Heart right ventricle (tissue), 16 donors: ENCODE results near the gene CRYBA1. TPM values are rescaled to one million over a fixed set of nuclear protein-coding genes. Genes with fewer than 3 reads are reported as not detected.

ENCODE experiments used
- ATAC-seq, 8 donors: fragments of 200-7000 bp; cut with Tn5 transposase; one replicate each; pipeline ENCODE4 v1.9.1; 2020; ENCODE audit warnings: mild to moderate bottlenecking in 8 of 8, moderate library complexity in 8 of 8, moderate number of reproducible peaks in 1 of 8
- DNase-seq, 2 donors: peaks; one replicate each; pipeline ENCODE4 v3.0.0-alpha.2; 2020
- H3K27ac ChIP-seq, 10 donors: fragments of 200-600 bp; sonication (generic) in 2 of 10; one replicate each; pipeline versions ENCODE4 v1.5.0 to v1.8.0; 2020 to 2022; ENCODE audit warnings: mild to moderate bottlenecking in 3 of 10
- H3K27me3 ChIP-seq, 7 donors: fragments of 200-600 bp; one replicate each; pipeline ENCODE4 v1.8.0; 2021 to 2022; ENCODE audit warnings: mild to moderate bottlenecking in 2 of 7
- H3K36me3 ChIP-seq, 9 donors: fragments of 200-600 bp; sonication (generic) in 1 of 9; one replicate each; pipeline versions ENCODE4 v1.5.0 to v1.8.0; 2020 to 2022; ENCODE audit warnings: mild to moderate bottlenecking in 2 of 9
- H3K4me1 ChIP-seq, 9 donors: fragments of 200-600 bp; sonication (generic) in 1 of 9; one replicate each; pipeline versions ENCODE4 v1.5.0 to v1.8.0; 2020 to 2022; ENCODE audit warnings: mild to moderate bottlenecking in 4 of 9
- H3K4me3 ChIP-seq, 10 donors: fragments of 200-600 bp; sonication (generic) in 2 of 10; one replicate each; pipeline versions ENCODE4 v1.5.0 to v1.8.0; 2020 to 2022; ENCODE audit warnings: mild to moderate bottlenecking in 7 of 10, moderate library complexity in 2 of 10
- H3K9me3 ChIP-seq, 11 donors: fragments of 200-600 bp in 10 of 11; sonication (generic) in 2 of 11; one replicate each; pipeline versions ENCODE4 v1.5.0 to v1.8.0; 2013 to 2022; ENCODE audit warnings: mild to moderate bottlenecking in 2 of 11, control low read depth in 1 of 11, moderate library complexity in 1 of 11
- CTCF ChIP-seq, 9 donors: fragments of 200-600 bp; sonication (generic) in 2 of 9; IDR thresholded peaks; one replicate each; pipeline versions ENCODE4 v1.5.0 to v1.8.0; 2021 to 2022; ENCODE audit warnings: antibody characterized with exemption in 9 of 9, mild to moderate bottlenecking in 5 of 9, moderate library complexity in 1 of 9
- WGBS, 2 donors: extraction: QIAGEN DNeasy Blood & Tissue Kit; methylation state at CpG; one replicate each; pipeline ENCODE4 v1.1.7; 2013; ENCODE audit warnings: inconsistent platforms in 1 of 2; 5-methylcytosine and 5-hydroxymethylcytosine counted together
- intact Hi-C, 10 donors: fragments of 100-400 bp; cut with DNase I; formaldehyde crosslinking; loops; one replicate each; pipeline versions ENCODE4 v1.11.1 to v1.14.2; 2022
- polyA plus RNA-seq, 2 donors: library from polyadenylated mRNA; stranded (reverse); fragments of 200-250 nt; gene quantifications; one replicate each; pipeline ENCODE4 v1.2.3, GENCODE V29; 2013
- total RNA-seq, 10 donors: library from RNA; stranded (reverse); fragmentation: NEBNext Ultra II Directional in 3 of 10; extraction: Animal tissue kit (Norgen Biotek cat#: 25700) in 3 of 10; gene quantifications; one replicate each; pipeline versions ENCODE4 v1.2.1 to v1.2.4, GENCODE V29; 2021 to 2023
- donor health status: Arrhythmogenic right ventricular cardiomyopathy.
- donor health status: ischemic (EF 13 %, LVEDD 7.1; RV severe dilation, severe dysfunction).
- donor health status: healthy with polysubstance abuse.
- donor health status: DM: no; HTN: yes; CAD: no.
- donor health status: DM: no; HTN: no; CAD: no.
- donor health status: ischemic (EF 25% LVEDD 6.9; RV normal size, moderate dysfunction).
- donor health status: ischemic (EF 25% LVEDD 5.7; RV mildly dilated, moderate dysfunction).
- donor health status: healthy.
- donor health status: DM: yes; HTN: yes; CAD: no.
- donor health status: Ischemic cardiomyopathy.
- donor health status: ischemic (EF 35%, LVEDD 5.7; RV mildly dilated, moderate dysfunction).
- donor health status: nonischemic (EF 11% LVEDD 7.7; RV severe dilation, severe dysfunction).
- donor health status: DM: yes; HTN: yes; CAD: no.
- donor health status: PGD.
- donor health status: ischemic (EF 29% LVEDD 5.4; RV normal size, mild dysfunction).
- donor health status: nonischemic (EF 23%, LVEDD 6.1; RV moderate dilation, normal function).

Gene CRYBA1
- total and polyA plus RNA-seq, 12 donors = not detected

DNA sequence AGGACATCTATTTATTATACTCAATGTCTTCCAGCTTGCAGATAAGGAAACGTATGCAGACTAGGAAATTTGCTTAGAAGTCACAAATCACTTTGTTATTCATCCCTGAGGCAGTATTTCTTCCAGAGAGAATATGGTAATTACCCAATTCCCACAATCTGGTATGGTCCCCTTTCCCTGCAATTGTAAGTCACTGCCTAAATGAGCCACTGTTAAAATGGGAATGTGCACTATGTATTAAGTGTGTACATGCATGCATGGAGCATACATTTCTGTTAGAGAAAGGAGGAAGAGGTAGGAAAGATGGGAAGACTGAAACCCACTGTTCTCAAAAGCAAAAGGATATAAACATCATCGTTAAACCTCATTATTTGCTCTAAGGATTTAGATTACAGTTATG, 37.3 kb downstream of the CRYBA1 start:
- Histone ChIP-seq H3K27ac (no peak overlapping the region), H3K36me3 (peaks cover 3 to 100% (median 54%) of the 10 kb centered on the region in 9 donors), H3K4me1 (peaks cover 9 to 83% (median 72%) of the 10 kb centered on the region in 9 donors), H3K27me3 (no peaks in the 10 kb centered on the region), H3K4me3 (no peak overlapping the region), H3K9me3 (peaks cover 0 to 8% (median 0%) of the 10 kb centered on the region in 11 donors)
- no peak for ATAC-seq
- no peak for TF ChIP-seq CTCF (IDR thresholded peaks at IDR 0.05)
- no peak for DNase-seq
- intact Hi-C loops = loop anchor here in 3 of 10 donors (10.0 kb wide), 3 partner anchors 59 to 129 kb away; no protein-coding TSS in a partner anchor
- WGBS, 2 donors = 51 to 56% methylated on average over 2 of the region's 2 CpGs

DNA sequence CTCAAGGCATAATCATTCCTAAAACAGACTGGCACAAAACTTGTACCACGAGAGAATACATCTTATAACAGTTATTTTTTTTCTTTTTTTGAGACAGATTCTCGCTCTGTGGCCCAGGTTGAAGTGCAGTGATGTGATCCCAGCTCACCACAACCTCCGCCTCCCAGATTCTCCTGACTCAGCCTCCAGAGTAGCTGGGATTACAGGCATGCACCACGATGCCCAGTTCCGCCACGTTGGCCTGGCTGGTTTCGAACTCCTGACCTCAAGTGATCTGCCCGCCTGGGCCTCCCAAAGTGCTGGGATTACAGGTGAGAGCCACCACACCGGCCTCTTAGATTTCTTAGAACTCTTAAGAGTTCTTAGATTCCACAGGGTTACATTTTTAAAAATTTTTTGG, 43.2 kb downstream of the CRYBA1 start:
- Histone ChIP-seq H3K36me3 (peaks cover 0 to 54% (median 20%) of the 10 kb centered on the region in 9 donors), H3K27ac (no peak overlapping the region), H3K4me1 (peaks cover 20 to 78% (median 74%) of the 10 kb centered on the region in 9 donors), H3K27me3 (no peaks in the 10 kb centered on the region), H3K9me3 (no peaks in the 10 kb centered on the region), H3K4me3 (no peak overlapping the region)
- intact Hi-C loops = loop anchor here in 7 of 10 donors (2.0 to 10.0 kb wide), 7 partner anchors 33 to 143 kb away; partner anchors contain the start of gene CRYBA1 (in 1 of the 7)
- WGBS, 2 donors = 86 to 87% methylated on average over 9 of the region's 9 CpGs
- DNase-seq (no peak), ATAC-seq (no peak)
- no peak for TF ChIP-seq CTCF (IDR thresholded peaks at IDR 0.05)

GRCh38 chr17:29291163-29291752, 44.6 kb downstream of the CRYBA1 start:
- Histone ChIP-seq H3K36me3 (peaks cover 0 to 40% (median 13%) of the 10 kb centered on the region in 9 donors), H3K27me3 (no peaks in the 10 kb centered on the region), H3K4me3 (peak overlapping the region in 9 of 10 donors; percentile 73 to 99 (median 94)), H3K27ac (peak overlapping the region in 8 of 10 donors; percentile 98 to 100 (median 99)), H3K4me1 (peaks cover 18 to 70% (median 63%) of the 10 kb centered on the region in 9 donors), H3K9me3 (no peaks in the 10 kb centered on the region)
- ATAC-seq (no peak), DNase-seq (peak in 1 of 2 donors; percentile 36)
- intact Hi-C loops = loop anchor here in 4 of 10 donors (1.0 to 5.0 kb wide), 5 partner anchors 34 to 146 kb away; no protein-coding TSS in a partner anchor
- peak; percentile 49 to 78 (median 74) for TF ChIP-seq CTCF (IDR thresholded peaks at IDR 0.05)
- 9 to 12% methylated on average over 5 of the region's 5 CpGs for WGBS, 2 donors

DNA sequence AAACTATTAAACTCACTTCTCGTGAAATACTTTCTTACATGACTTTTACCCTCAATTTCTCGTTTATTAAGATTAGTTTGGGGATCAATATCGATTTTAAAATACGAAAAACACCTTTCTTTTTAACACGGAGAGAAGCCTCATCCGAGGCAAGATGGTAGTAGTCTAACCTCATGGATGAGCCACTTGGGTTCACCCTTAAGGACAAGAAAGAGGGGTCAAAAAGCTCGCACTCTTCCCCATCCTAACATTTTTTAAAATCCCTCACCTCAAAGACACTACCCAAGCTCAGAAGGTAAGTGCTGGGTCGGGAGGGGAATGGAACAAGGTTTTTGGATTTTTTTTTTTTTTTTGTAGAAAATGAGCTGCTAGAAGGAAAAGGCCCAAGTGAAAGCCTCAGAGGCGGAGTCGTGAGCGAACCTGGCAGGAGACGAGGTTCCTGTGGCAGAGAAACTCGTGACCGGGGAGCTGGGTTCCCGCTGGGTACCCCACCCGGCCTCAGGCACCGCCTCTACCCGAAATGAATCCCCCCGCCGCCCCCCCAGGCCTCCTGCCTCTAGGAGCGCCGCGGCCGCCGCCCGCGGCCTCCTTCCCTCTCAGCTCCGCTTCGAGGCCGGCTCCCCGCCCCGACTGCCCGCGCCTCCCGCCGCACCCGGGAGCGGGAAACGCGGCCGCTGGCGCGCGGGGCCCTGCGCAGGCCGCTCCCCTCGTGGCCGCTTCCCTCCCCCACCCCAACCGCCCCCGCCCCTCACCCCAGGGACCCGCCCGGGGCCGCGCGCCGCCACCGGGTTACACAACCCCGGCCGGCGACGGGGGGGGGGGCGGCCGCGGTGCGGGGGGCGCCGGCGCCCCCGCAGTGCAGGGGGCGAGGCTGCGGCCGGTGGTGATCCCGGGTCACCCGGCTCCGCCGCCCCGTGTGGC, 45.7 kb downstream of the CRYBA1 start:
- H3K36me3 ChIP-seq = peaks cover 0 to 30% (median 3%) of the 10 kb centered on the region in 9 donors
- 1% methylated on average over 39 to 76 of the region's 77 CpGs for WGBS, 2 donors
- DNase-seq (peak; percentile 64 to 70), ATAC-seq (peak in 6 of 8 donors; percentile 3 to 28 (median 6))
- H3K9me3 ChIP-seq = no peaks in the 10 kb centered on the region
- H3K27me3 ChIP-seq = no peaks in the 10 kb centered on the region
- no peak for TF ChIP-seq CTCF (IDR thresholded peaks at IDR 0.05)
- peak overlapping the region; percentile 73 to 99 (median 95) for H3K4me3 ChIP-seq
- H3K4me1 ChIP-seq = peaks cover 15 to 59% (median 52%) of the 10 kb centered on the region in 9 donors
- intact Hi-C loops = loop anchor here in 6 of 10 donors (1.0 to 5.0 kb wide), 5 partner anchors 35 to 147 kb away; no protein-coding TSS in a partner anchor
- peak overlapping the region; percentile 90 to 100 (median 99) for H3K27ac ChIP-seq
